B cell (primary cell): ENCODE data around the gene AKAP11. TPM values are rescaled to one million over a fixed set of nuclear protein-coding genes. Genes with fewer than 3 reads are reported as not detected.
A peak's percentile ranks its signal among the peaks of the same experiment; 100 is the strongest.

Experiments used
- ATAC-seq: fragments of 200-7000 bp; cut with Tn5 transposase; one replicate; pipeline ENCODE4 v1.10.0; 2021; ENCODE audit warnings: low read depth, mild to moderate bottlenecking, moderate number of reproducible peaks, moderate library complexity
- CTCF ChIA-PET: fragments of 350-600 bp; sonication (Branson Sonifier 250); formaldehyde crosslinking; loops from one replicate; lab custom pipeline; 2021; ENCODE audit warnings: antibody characterized with exemption, inconsistent platforms; lab: Charles Lee
- POLR2A ChIA-PET: fragments of 350-600 bp; sonication (Branson Sonifier 250); formaldehyde crosslinking; loops from one replicate; lab custom pipeline; 2021; ENCODE audit warnings: antibody characterized with exemption; lab: Charles Lee
- DNase-seq: peaks from one replicate; pipeline ENCODE4 v3.0.0; 2013
- H2AFZ ChIP-seq: 2 replicates; pipeline ENCODE4 v1.6.1; 2012; ENCODE audit warnings: mild to moderate bottlenecking, low read depth, low read length; ENCODE audit not compliant: insufficient read depth, poor library complexity, severe bottlenecking
- H3K27ac ChIP-seq, 2 donors: 1 replicate in 1 of 2; 2 replicates in 1 of 2; pipeline ENCODE4 v1.5.1; 2012 to 2013; ENCODE audit warnings: low read length in 2 of 2, mild to moderate bottlenecking in 2 of 2, moderate library complexity in 1 of 2
- H3K27me3 ChIP-seq, 4 experiments: fragments of 200-600 bp in 1 of 4; sonication (generic) in 1 of 4; replicated peaks in 1 of 4; 1 replicate in 2 of 4; 2 replicates in 2 of 4; pipeline versions ENCODE4 v1.6.1 to v1.7.0; 2013 to 2016; ENCODE audit warnings: low read length in 3 of 4, mild to moderate bottlenecking in 2 of 4, mixed read lengths in 1 of 4, moderate library complexity in 1 of 4; ENCODE audit not compliant: insufficient read depth in 4 of 4, control insufficient read depth in 3 of 4; ENCODE audit errors: control extremely low read depth in 1 of 4
- H3K36me3 ChIP-seq, 2 experiments: replicated peaks in 1 of 2; 1 replicate in 1 of 2; 2 replicates in 1 of 2; pipeline versions ENCODE4 v1.6.1 to v1.7.1; 2013; ENCODE audit warnings: low read length in 1 of 2; ENCODE audit not compliant: insufficient read depth in 2 of 2, control insufficient read depth in 1 of 2; ENCODE audit errors: control extremely low read depth in 1 of 2, extremely low read depth in 1 of 2
- H3K4me1 ChIP-seq, 2 donors: fragments of 200-600 bp in 1 of 2; sonication (generic) in 1 of 2; 1 replicate in 1 of 2; 2 replicates in 1 of 2; pipeline versions ENCODE4 v1.5.1 to v1.6.1; 2013 to 2017; ENCODE audit warnings: low read length in 2 of 2; ENCODE audit not compliant: control insufficient read depth in 2 of 2, insufficient read depth in 2 of 2
- H3K4me2 ChIP-seq: replicated peaks from 2 replicates; pipeline ENCODE3; 2012; ENCODE audit warnings: mild to moderate bottlenecking, low read depth, low read length; ENCODE audit not compliant: poor library complexity, severe bottlenecking
- H3K4me3 ChIP-seq, 5 experiments: fragments of 200-600 bp in 1 of 5; sonication (generic) in 1 of 5; 1 replicate in 3 of 5; 2 replicates in 2 of 5; pipeline versions ENCODE4 v1.5.1 to v1.7.0; 2011 to 2016; ENCODE audit warnings: low read length in 4 of 5, mild to moderate bottlenecking in 4 of 5, low read depth in 2 of 5, control low read depth in 1 of 5, moderate library complexity in 1 of 5; ENCODE audit not compliant: insufficient read depth in 1 of 5; ENCODE audit errors: control extremely low read depth in 1 of 5, extremely low read depth in 1 of 5
- H3K79me2 ChIP-seq: fragments of 200-600 bp; sonication (generic); one replicate; pipeline ENCODE4 v1.6.0; 2016; ENCODE audit warnings: low read length; ENCODE audit not compliant: control insufficient read depth, insufficient read depth
- H3K9ac ChIP-seq: fragments of 200-600 bp; sonication (generic); 2 replicates; pipeline ENCODE4 v1.6.1; 2017; ENCODE audit warnings: mild to moderate bottlenecking, low read length, moderate library complexity
- H3K9me3 ChIP-seq, 3 donors: one replicate each; pipeline versions ENCODE4 v1.6.1 to v1.7.1; 2013; ENCODE audit warnings: low read length in 2 of 3; ENCODE audit not compliant: control insufficient read depth in 2 of 3, insufficient read depth in 1 of 3; ENCODE audit errors: control extremely low read depth in 1 of 3
- H4K20me1 ChIP-seq: 2 replicates; pipeline ENCODE4 v1.6.0; 2012; ENCODE audit warnings: mild to moderate bottlenecking, low read length; ENCODE audit not compliant: insufficient read depth, control insufficient read depth, poor library complexity, severe bottlenecking
- H3K27ac Mint-ChIP-seq: one replicate; pipeline ENCODE4 v1.8.0; 2021; ENCODE audit warnings: mixed read lengths
- H3K27me3 Mint-ChIP-seq: one replicate; pipeline ENCODE4 v1.8.0; 2021; ENCODE audit warnings: mixed read lengths
- H3K4me1 Mint-ChIP-seq: one replicate; pipeline ENCODE4 v1.8.0; 2021; ENCODE audit warnings: mixed read lengths
- H3K4me3 Mint-ChIP-seq: one replicate; pipeline ENCODE4 v1.8.0; 2021; ENCODE audit warnings: mixed read lengths
- H3K9me3 Mint-ChIP-seq: one replicate; pipeline ENCODE4 v1.8.0; 2022; ENCODE audit warnings: mixed read lengths; ENCODE audit not compliant: insufficient read depth
- EZH2 ChIP-seq: IDR thresholded peaks from 2 replicates; pipeline ENCODE4 v1.6.1; 2012; ENCODE audit warnings: borderline replicate concordance, low read depth, mild to moderate bottlenecking, moderate library complexity, low read length; ENCODE audit not compliant: insufficient read depth, poor library complexity, severe bottlenecking
- WGBS: methylation state at CpG from one replicate; pipeline ENCODE4 v1.1.5; 2013; ENCODE audit warnings: missing lambda C conversion rate; ENCODE audit not compliant: insufficient coverage; 5-methylcytosine and 5-hydroxymethylcytosine counted together
- intact Hi-C: fragments of 100-400 bp; cut with micrococcal nuclease; formaldehyde crosslinking; loops from one replicate; pipeline ENCODE4 v1.10.0; 2022
- polyA plus RNA-seq: library from polyadenylated mRNA; depleted of rRNA; stranded (reverse); fragments of >200 nt; gene quantifications from 2 replicates; pipeline ENCODE4 v1.2.3, GENCODE V29; 2012
- total RNA-seq, 2 donors: library from RNA; stranded (reverse); fragments of 120-200 nt in 1 of 2; gene quantifications; 1 replicate in 1 of 2; 2 replicates in 1 of 2; pipeline versions ENCODE4 v1.2.3 to v1.2.4, GENCODE V29; 2013 to 2022
- TF ChIP-seq, protein P1 (sequence below): fragments of 200-600 bp; IDR thresholded peaks from one replicate; pipeline ENCODE4 v1.8.0; 2022; ENCODE audit warnings: antibody characterized with exemption, mild to moderate bottlenecking

AKAP11 gene
- total and polyA plus RNA-seq, 2 donors (not counting 1 experiment from before 2014, with no cell fraction given) = 10.2 to 42.9 TPM

DNA sequence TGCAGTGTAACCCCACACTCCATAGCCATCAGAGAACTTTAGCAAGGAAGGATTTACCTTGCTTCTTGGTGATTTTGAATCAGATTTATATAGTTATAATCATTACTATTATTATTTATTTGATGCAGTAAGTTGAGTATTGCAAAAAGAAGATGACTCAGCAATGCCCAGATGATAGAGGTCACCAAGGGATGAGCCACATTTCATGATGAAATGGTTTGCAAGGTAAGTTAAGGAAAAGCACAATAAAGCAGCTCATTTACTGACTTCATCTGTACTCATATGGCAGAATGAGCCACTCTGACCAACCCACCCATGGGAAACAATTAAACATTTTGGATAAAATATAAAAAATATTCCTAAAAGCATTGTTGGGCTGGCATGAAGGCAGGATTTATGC lies 59.1 kb downstream of the AKAP11 start:
- peaks cover 12 to 19% of the 10 kb centered on the region in 2 donors for H3K4me1 ChIP-seq
- CTCF ChIA-PET = interaction anchor here (1.1 to 2.1 kb wide), 2 partner anchors 49 to 264 kb away, joined by 4 to 5 read pairs; no protein-coding TSS in a partner anchor
- POLR2A ChIA-PET = no interaction called here

DNA sequence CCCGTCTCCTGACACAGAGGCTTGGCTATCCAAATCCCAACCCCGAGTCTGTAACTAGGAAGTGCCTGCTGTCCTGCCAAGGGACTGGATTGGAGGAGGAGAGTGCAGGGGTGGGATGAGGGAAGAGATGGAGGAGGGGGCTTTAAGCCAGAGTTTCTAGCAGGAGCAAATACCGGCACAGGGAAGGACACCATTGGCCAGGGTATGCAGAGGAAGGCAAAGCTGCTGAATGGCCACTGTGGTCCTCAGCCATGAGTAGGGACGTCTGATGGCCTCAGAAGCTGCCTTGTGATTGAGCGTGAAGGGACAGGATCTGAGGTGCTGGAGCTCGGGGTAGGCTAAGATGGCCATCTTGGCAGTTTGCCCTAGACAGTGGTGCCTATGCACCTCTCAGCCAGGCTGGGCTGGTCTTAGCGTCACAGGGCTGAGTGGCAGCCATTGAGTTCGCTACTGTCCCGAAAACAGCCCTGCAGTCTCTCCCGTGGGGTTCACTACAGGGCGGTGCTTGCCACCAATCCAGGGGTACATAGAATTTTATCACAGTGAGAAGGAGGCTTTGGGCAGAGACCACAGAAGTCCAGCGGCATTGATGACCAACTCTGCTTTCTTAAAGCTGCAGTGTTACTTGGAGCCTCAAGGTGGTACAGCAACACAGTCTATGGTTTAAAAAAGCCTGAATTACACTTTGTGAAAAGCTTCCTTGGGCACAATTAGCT lies 61.8 kb downstream of the AKAP11 start:
- no peak overlapping the region for H3K27ac ChIP-seq
- H3K4me1 ChIP-seq = peaks cover 10 to 16% of the 10 kb centered on the region in 2 donors
- DNase-seq = peak; percentile 55
- Mint-ChIP-seq H3K4me1 (peaks cover 19% of the 10 kb centered on the region), H3K9me3 (no peaks in the 10 kb centered on the region), H3K4me3 (no peak overlapping the region), H3K27me3 (no peaks in the 10 kb centered on the region), H3K27ac (no peak overlapping the region)
- no peaks in the 10 kb centered on the region for H4K20me1 ChIP-seq
- CTCF ChIA-PET = interaction anchor here (0.6 to 1.8 kb wide), 11 partner anchors 10 to 1649 kb away, joined by 3 to 24 read pairs (median 3); no protein-coding TSS in a partner anchor
- no peaks in the 10 kb centered on the region for H3K27me3 ChIP-seq
- WGBS = 90% methylated on average over 10 of the region's 12 CpGs
- H3K36me3 ChIP-seq = no peaks in the 10 kb centered on the region
- no peak for TF ChIP-seq EZH2
- TF ChIP-seq, protein P1, sequence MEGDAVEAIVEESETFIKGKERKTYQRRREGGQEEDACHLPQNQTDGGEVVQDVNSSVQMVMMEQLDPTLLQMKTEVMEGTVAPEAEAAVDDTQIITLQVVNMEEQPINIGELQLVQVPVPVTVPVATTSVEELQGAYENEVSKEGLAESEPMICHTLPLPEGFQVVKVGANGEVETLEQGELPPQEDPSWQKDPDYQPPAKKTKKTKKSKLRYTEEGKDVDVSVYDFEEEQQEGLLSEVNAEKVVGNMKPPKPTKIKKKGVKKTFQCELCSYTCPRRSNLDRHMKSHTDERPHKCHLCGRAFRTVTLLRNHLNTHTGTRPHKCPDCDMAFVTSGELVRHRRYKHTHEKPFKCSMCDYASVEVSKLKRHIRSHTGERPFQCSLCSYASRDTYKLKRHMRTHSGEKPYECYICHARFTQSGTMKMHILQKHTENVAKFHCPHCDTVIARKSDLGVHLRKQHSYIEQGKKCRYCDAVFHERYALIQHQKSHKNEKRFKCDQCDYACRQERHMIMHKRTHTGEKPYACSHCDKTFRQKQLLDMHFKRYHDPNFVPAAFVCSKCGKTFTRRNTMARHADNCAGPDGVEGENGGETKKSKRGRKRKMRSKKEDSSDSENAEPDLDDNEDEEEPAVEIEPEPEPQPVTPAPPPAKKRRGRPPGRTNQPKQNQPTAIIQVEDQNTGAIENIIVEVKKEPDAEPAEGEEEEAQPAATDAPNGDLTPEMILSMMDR = peak; percentile 61
- peak; percentile 57 for ATAC-seq
- no peaks in the 10 kb centered on the region for H3K9me3 ChIP-seq
- H2AFZ ChIP-seq = no peak overlapping the region
- no peaks in the 10 kb centered on the region for H3K79me2 ChIP-seq
- no peak overlapping the region for H3K9ac ChIP-seq
- H3K4me3 ChIP-seq = no peak overlapping the region
- intact Hi-C loops = loop anchor here (1.0 to 2.0 kb wide), 3 partner anchors 43 to 261 kb away; no protein-coding TSS in a partner anchor
- no peak overlapping the region for H3K4me2 ChIP-seq
- POLR2A ChIA-PET = interaction anchor here (0.6 kb wide), 1 partner anchor 107 kb away, joined by 6 read pairs; no protein-coding TSS in a partner anchor

More for the DNA sequence above, 59.1 kb downstream of the AKAP11 start:
- no peak overlapping the region for H3K4me3 ChIP-seq
- H3K27me3 Mint-ChIP-seq = no peaks in the 10 kb centered on the region
- no peak overlapping the region for H3K27ac Mint-ChIP-seq
- intact Hi-C loops = no loop called here
- H3K9me3 ChIP-seq = no peaks in the 10 kb centered on the region
- H3K27me3 ChIP-seq = no peaks in the 10 kb centered on the region
- H3K4me3 Mint-ChIP-seq = no peak overlapping the region
- no peak overlapping the region for H3K4me2 ChIP-seq
- H3K9ac ChIP-seq = no peak overlapping the region
- H3K79me2 ChIP-seq = no peaks in the 10 kb centered on the region
- no peaks in the 10 kb centered on the region for H3K9me3 Mint-ChIP-seq
- H4K20me1 ChIP-seq = no peaks in the 10 kb centered on the region
- H3K27ac ChIP-seq = no peak overlapping the region
- ATAC-seq (no peak), DNase-seq (no peak)
- peaks cover 22% of the 10 kb centered on the region for H3K4me1 Mint-ChIP-seq
- no peak for TF ChIP-seq EZH2
- TF ChIP-seq, protein P1 = no peak
- H3K36me3 ChIP-seq = no peaks in the 10 kb centered on the region
- no peak overlapping the region for H2AFZ ChIP-seq
